Ramos (cell line): ENCODE results near the gene IGSF23.
"Not testable (repeated sequence)": the region's sequence is repeated elsewhere in the genome, so short reads cannot be mapped to it uniquely, and the experiment has no call there.

Source experiments
- in situ Hi-C: fragments of 300-500 bp; cut with MboI; formaldehyde crosslinking; loops from one replicate; pipeline ENCODE4 v1.14.3; 2022; ENCODE audit warnings: low sequenced_read_pairs; ENCODE audit not compliant: unreplicated experiment

The IGSF23 gene

DNA sequence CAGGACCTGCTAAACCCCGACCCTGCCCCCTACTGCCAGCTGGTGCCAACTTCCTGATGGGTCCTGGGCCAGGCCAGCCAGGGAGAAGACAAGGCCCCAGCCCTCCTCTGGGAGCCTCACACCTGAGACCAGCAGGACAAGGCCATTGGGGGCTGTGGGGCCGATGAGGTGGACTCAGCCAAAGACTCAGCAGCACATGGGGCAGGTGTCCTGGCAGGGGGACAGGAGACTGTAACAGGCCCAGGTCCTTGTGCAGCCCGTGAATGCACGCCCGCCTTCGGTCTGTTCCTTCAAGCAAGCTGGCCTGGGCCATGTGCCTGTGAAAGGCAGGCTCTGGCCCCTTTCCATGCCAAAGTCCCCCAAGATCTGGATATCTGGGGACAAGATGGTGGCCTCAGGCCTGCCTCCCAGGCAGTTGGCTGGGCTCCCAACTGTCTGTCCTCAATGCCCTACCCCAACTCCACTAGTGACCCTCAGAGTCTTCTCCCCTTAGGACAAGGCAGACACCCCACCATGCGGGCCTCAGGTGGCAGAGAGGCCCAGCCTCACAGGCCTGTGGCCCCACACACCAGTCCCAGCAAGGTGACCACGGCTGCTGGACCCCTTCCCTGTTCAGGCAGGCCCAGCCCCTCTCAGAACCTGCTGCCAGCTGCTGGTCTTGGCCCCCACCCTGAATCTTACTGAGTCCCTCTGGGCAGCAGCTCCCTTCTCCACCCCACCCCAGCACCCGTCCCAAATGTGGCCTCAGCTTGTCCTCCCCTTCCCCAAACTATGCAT lies 70.3 kb downstream of the IGSF23 start:
- in situ Hi-C loops, result no loop called here

DNA sequence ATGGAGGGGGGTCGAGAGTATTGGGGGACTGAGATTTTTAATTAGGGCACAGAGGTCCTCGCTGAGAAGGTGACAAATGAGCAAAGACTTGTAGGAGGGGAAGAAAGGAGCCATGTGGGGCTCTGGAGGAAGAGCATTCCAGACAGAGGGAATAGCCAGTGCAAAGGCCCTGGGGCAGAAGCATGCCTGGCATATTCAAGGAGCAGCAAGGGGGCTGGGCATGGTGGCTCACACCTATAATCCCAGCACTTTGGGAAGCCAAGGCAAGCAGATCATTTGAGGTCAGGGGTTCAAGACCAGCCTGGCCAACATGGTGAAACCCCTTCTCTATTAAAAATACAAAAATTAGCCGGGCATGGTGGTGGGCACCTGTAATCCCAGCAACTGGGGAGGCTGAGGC lies 71.0 kb downstream of the IGSF23 start:
- in situ Hi-C loops, result not testable (repeated sequence)

DNA sequence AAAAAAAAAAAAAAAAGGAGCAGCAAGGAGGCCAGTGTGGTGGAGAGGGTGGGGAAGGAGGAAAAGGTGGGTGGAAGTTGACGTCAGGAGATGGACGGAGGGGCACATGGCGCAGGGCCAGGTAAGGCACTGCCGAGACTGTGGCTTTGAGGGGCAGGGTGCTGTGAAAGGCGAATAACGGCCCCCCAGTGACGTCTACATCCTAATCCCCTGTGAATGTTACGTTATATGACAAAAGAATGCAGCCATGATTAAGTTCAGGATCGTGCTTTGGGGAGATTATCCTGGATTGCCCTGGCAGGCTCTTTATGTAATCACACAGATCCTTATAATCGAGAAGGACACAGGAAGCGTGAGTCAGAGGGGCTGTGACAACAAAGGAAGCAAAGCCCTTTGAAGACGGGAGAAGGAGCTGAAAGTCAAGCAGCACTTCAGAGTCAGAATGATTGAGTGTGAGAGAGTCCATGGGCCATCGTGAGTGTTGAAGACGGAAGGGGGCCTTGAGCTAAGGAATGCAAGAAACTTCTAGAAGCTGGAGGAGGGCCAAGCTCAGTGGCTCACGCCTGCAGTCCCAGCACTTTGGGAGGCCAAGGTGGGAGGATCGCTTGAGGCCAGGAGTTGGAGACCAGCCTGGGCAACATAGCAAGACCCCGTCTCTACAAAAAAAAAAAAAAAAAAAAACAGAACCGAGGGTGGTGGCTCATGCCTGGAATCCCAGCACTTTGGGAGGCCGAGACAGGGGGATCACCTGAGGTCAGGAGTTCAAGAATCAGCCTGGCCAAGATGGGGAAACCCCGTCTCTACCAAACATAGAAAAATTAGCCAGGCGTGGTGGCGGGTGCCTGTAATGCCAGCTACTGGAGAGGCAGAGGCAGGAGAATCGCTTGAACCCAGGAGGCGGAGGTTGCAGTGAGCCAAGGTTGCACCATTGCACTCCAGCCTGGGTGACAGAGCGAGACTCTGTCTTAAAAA lies 71.8 kb downstream of the IGSF23 start:
- in situ Hi-C loops, result no loop called here

DNA sequence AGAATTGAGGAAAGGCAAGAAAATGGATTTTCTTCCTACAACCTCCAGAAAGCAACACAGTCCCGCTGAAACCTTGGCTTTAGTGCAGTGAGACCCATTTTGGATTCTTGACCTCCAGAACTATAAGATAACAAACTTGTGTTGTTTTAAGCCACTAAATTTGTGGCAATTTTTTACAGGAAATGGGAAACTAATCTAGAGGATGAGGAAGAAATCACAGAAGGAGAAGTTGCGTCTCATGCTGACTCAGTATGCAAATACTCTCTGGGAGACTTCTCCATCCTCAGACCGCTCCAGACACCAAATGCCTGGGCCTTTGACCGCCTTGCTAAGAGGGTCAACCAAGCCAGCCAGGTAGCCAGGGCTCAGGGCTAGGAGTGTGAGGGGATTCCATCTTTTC lies 72.5 kb downstream of the IGSF23 start:
- in situ Hi-C loops, result no loop called here
